ENCODE data around the gene EDAR.

The EDAR gene

GRCh38 chr2:109028738-109029489 lies 39.9 kb upstream of the EDAR start:
- Histone ChIP-seq H3K36me3 (ENCODE audit: control insufficient read depth in 1 of 2, insufficient read depth in 2 of 2, low read depth in 1 of 2, low read length in 2 of 2) (no peaks in the 10 kb centered on the region), H3K14ac (ENCODE audit: low read length in 2 of 2) (no peak overlapping the region), H3K27me3 (ENCODE audit: control insufficient read depth in 1 of 2, insufficient read depth in 1 of 2, low read length in 2 of 2) (peaks cover 0 to 52% of the 10 kb centered on the region in 2 experiments), H2AK5ac (ENCODE audit: low read length, severe bottlenecking) (no peak overlapping the region), H3K4me1 (ENCODE audit: control insufficient read depth, insufficient read depth, low read depth, low read length) (peaks cover 6% of the 10 kb centered on the region), H3K23ac (ENCODE audit: low read length in 2 of 2) (no peak overlapping the region), H3K79me1 (replicated peaks; ENCODE audit: low read length, poor library complexity, severe bottlenecking) (no peaks in the 10 kb centered on the region), H3K4ac (ENCODE audit: low read depth in 1 of 2, low read length in 2 of 2) (no peak overlapping the region), H2AFZ (ENCODE audit: low read depth, low read length) (no peak overlapping the region), H2BK120ac (ENCODE audit: low read depth, low read length) (no peak overlapping the region), H4K8ac (ENCODE audit: low read length) (no peak overlapping the region), H3K4me2 (ENCODE audit: low read length, poor library complexity, severe bottlenecking) (no peak overlapping the region), H3K18ac (ENCODE audit: low read depth in 1 of 2, low read length in 2 of 2) (no peak overlapping the region), H3K9me3 (ENCODE audit: control insufficient read depth, low read length) (no peaks in the 10 kb centered on the region), H3K9ac (ENCODE audit: low read length) (no peak overlapping the region), H3K27ac (ENCODE audit: low read length, poor library complexity, severe bottlenecking) (no peak overlapping the region), H3K4me3 (ENCODE audit: insufficient read depth in 1 of 2, low read depth in 1 of 2, low read length in 2 of 2) (no peak overlapping the region), H2BK15ac (ENCODE audit: low read depth, poor library complexity, severe bottlenecking) (no peak overlapping the region), H4K91ac (ENCODE audit: low read length) (no peak overlapping the region), H2BK5ac (ENCODE audit: low read depth, low read length, poor library complexity, severe bottlenecking) (no peak overlapping the region), H2BK12ac (ENCODE audit: low read length in 2 of 2) (no peak overlapping the region)
- 50% methylated on average over 1 of the region's 5 CpGs for WGBS
- DNase-seq = no peak

GRCh38 chr2:109028277-109028676 lies 39.3 kb upstream of the EDAR start:
- Histone ChIP-seq H3K27ac (ENCODE audit: low read length, poor library complexity, severe bottlenecking) (no peak overlapping the region), H3K18ac (ENCODE audit: low read depth in 1 of 2, low read length in 2 of 2) (no peak overlapping the region), H2BK12ac (ENCODE audit: low read length in 2 of 2) (no peak overlapping the region), H3K4me1 (ENCODE audit: control insufficient read depth, insufficient read depth, low read depth, low read length) (peaks cover 6% of the 10 kb centered on the region), H3K14ac (ENCODE audit: low read length in 2 of 2) (no peak overlapping the region), H3K9me3 (ENCODE audit: control insufficient read depth, low read length) (no peaks in the 10 kb centered on the region), H3K4me2 (ENCODE audit: low read length, poor library complexity, severe bottlenecking) (no peak overlapping the region), H4K8ac (ENCODE audit: low read length) (no peak overlapping the region), H3K79me1 (replicated peaks; ENCODE audit: low read length, poor library complexity, severe bottlenecking) (no peaks in the 10 kb centered on the region), H3K27me3 (ENCODE audit: control insufficient read depth in 1 of 2, insufficient read depth in 1 of 2, low read length in 2 of 2) (peaks cover 0 to 53% of the 10 kb centered on the region in 2 experiments), H3K4ac (ENCODE audit: low read depth in 1 of 2, low read length in 2 of 2) (no peak overlapping the region), H3K36me3 (ENCODE audit: control insufficient read depth in 1 of 2, insufficient read depth in 2 of 2, low read depth in 1 of 2, low read length in 2 of 2) (no peaks in the 10 kb centered on the region), H2AK5ac (ENCODE audit: low read length, severe bottlenecking) (no peak overlapping the region), H3K4me3 (ENCODE audit: insufficient read depth in 1 of 2, low read depth in 1 of 2, low read length in 2 of 2) (no peak overlapping the region), H2AFZ (ENCODE audit: low read depth, low read length) (no peak overlapping the region), H2BK15ac (ENCODE audit: low read depth, poor library complexity, severe bottlenecking) (no peak overlapping the region), H3K9ac (ENCODE audit: low read length) (no peak overlapping the region), H4K91ac (ENCODE audit: low read length) (no peak overlapping the region), H3K23ac (ENCODE audit: low read length in 2 of 2) (no peak overlapping the region), H2BK5ac (ENCODE audit: low read depth, low read length, poor library complexity, severe bottlenecking) (no peak overlapping the region), H2BK120ac (ENCODE audit: low read depth, low read length) (no peak overlapping the region)
- 87% methylated on average over 6 of the region's 6 CpGs for WGBS
- no peak for DNase-seq

- Histone ChIP-seq H3K9me3 (ENCODE audit: control insufficient read depth, low read length) (no peaks in the 10 kb centered on the region), H3K27ac (ENCODE audit: low read length, poor library complexity, severe bottlenecking) (no peak overlapping the region), H2BK15ac (ENCODE audit: low read depth, poor library complexity, severe bottlenecking) (no peak overlapping the region), H2AFZ (ENCODE audit: low read depth, low read length) (no peak overlapping the region), H3K23ac (ENCODE audit: low read length in 2 of 2) (no peak overlapping the region), H2BK120ac (ENCODE audit: low read depth, low read length) (no peak overlapping the region), H3K14ac (ENCODE audit: low read length in 2 of 2) (no peak overlapping the region), H4K8ac (ENCODE audit: low read length) (no peak overlapping the region), H3K36me3 (ENCODE audit: control insufficient read depth in 1 of 2, insufficient read depth in 2 of 2, low read depth in 1 of 2, low read length in 2 of 2) (no peaks in the 10 kb centered on the region), H3K4ac (ENCODE audit: low read depth in 1 of 2, low read length in 2 of 2) (no peak overlapping the region), H2BK5ac (ENCODE audit: low read depth, low read length, poor library complexity, severe bottlenecking) (no peak overlapping the region), H3K4me3 (ENCODE audit: insufficient read depth in 1 of 2, low read depth in 1 of 2, low read length in 2 of 2) (no peak overlapping the region), H3K4me2 (ENCODE audit: low read length, poor library complexity, severe bottlenecking) (no peak overlapping the region), H3K79me1 (replicated peaks; ENCODE audit: low read length, poor library complexity, severe bottlenecking) (no peaks in the 10 kb centered on the region), H3K4me1 (ENCODE audit: control insufficient read depth, insufficient read depth, low read depth, low read length) (peaks cover 6% of the 10 kb centered on the region), H3K18ac (ENCODE audit: low read depth in 1 of 2, low read length in 2 of 2) (no peak overlapping the region), H2BK12ac (ENCODE audit: low read length in 2 of 2) (no peak overlapping the region), H2AK5ac (ENCODE audit: low read length, severe bottlenecking) (no peak overlapping the region), H3K9ac (ENCODE audit: low read length) (no peak overlapping the region), H4K91ac (ENCODE audit: low read length) (no peak overlapping the region), H3K27me3 (ENCODE audit: control insufficient read depth in 1 of 2, insufficient read depth in 1 of 2, low read length in 2 of 2) (peaks cover 0 to 48% of the 10 kb centered on the region in 2 experiments)
- DNase-seq = no peak
- WGBS = 92% methylated on average over 5 of the region's 5 CpGs
These were observed 38.7 kb upstream of the EDAR start for GRCh38 chr2:109027702-109028101.

DNA sequence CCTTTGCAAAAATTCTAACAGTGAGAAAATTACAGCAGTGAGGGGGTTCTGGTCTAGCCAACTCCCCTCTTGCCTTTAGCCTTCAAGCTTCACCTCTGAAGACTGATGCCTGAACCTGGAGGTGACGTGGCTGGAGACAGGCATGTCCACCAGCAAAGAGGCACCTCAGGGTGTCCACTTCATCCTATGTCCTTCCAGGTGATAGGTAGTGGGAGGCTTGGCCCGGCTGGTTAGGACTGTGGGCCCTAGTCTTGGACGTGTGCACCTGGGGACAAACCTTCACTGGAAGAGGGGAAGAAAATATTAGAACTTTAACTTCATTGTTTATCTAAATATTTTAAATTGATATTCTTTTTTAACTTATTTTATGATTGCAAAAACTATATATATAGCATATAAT lies 35.5 kb upstream of the EDAR start:
- Histone ChIP-seq H3K9ac (ENCODE audit: low read length) (no peak overlapping the region), H3K4me3 (ENCODE audit: insufficient read depth in 1 of 2, low read depth in 1 of 2, low read length in 2 of 2) (no peak overlapping the region), H2BK15ac (ENCODE audit: low read depth, poor library complexity, severe bottlenecking) (no peak overlapping the region), H3K79me1 (replicated peaks; ENCODE audit: low read length, poor library complexity, severe bottlenecking) (no peaks in the 10 kb centered on the region), H3K36me3 (ENCODE audit: control insufficient read depth in 1 of 2, insufficient read depth in 2 of 2, low read depth in 1 of 2, low read length in 2 of 2) (no peaks in the 10 kb centered on the region), H4K91ac (ENCODE audit: low read length) (no peak overlapping the region), H3K23ac (ENCODE audit: low read length in 2 of 2) (no peak overlapping the region), H3K18ac (ENCODE audit: low read depth in 1 of 2, low read length in 2 of 2) (no peak overlapping the region), H3K4me1 (ENCODE audit: control insufficient read depth, insufficient read depth, low read depth, low read length) (no peaks in the 10 kb centered on the region), H4K8ac (ENCODE audit: low read length) (no peak overlapping the region), H2AK5ac (ENCODE audit: low read length, severe bottlenecking) (no peak overlapping the region), H2BK5ac (ENCODE audit: low read depth, low read length, poor library complexity, severe bottlenecking) (no peak overlapping the region), H3K27me3 (ENCODE audit: control insufficient read depth in 1 of 2, insufficient read depth in 1 of 2, low read length in 2 of 2) (peaks cover 22 to 28% of the 10 kb centered on the region in 2 experiments), H3K14ac (ENCODE audit: low read length in 2 of 2) (no peak overlapping the region), H3K4me2 (ENCODE audit: low read length, poor library complexity, severe bottlenecking) (no peak overlapping the region), H3K27ac (ENCODE audit: low read length, poor library complexity, severe bottlenecking) (no peak overlapping the region), H3K4ac (ENCODE audit: low read depth in 1 of 2, low read length in 2 of 2) (no peak overlapping the region), H3K9me3 (ENCODE audit: control insufficient read depth, low read length) (no peaks in the 10 kb centered on the region), H2BK12ac (ENCODE audit: low read length in 2 of 2) (no peak overlapping the region), H2AFZ (ENCODE audit: low read depth, low read length) (no peak overlapping the region), H2BK120ac (ENCODE audit: low read depth, low read length) (no peak overlapping the region)
- 69% methylated on average over 1 of the region's 3 CpGs for WGBS
- no peak for DNase-seq

Data from mesenchymal stem cell (in vitro differentiated cells and primary cell).